ENCODE data around the gene MLLT6. TPM values are rescaled to one million over a fixed set of nuclear protein-coding genes. Genes with fewer than 3 reads are reported as not detected.
A peak's percentile ranks its signal among the peaks of the same experiment; 100 is the strongest.

Gene MLLT6
- total RNA-seq, 1 donor from 2014 or later, result 192 TPM

DNA sequence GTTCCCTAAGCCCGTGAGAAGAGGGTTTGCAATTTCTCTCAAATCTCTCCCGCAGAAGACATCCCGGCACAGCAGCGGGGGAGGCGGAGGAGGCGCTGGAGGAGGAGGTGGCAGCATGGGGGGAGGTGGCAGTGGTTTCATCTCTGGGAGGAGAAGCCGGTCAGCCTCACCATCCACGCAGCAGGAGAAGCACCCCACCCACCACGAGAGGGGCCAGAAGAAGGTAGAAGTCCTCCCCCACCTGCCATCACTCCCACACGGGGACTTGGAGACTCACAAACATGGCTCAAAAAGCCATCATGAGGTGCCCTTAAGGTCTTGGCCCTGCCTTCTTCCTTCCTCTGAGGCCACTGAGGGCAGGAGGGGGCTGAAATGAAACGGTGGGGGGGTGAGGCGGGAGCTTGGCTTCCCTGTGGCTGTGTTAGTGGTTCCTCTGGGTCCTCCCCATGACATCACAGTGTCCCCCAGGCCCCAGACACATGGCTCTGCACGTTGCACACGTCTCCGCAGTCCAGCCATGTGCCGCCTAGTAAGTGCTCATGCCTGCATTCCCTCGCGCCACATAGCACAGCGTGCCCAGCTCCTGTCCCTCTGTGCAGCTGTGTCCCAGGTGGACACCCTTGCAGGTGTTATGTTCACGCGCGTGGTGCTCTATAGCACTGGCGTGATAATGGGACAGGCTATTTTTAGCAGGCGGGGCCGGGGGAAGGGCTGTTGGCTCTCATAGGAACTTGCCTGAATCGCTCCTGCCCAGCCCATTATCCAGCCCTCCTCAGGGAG lies 6.9 kb downstream of the MLLT6 start:
- H3K36me3 Mint-ChIP-seq (ENCODE audit: low read depth), result peaks cover 87% of the 10 kb centered on the region
- POLR2A ChIA-PET, result interaction anchor here (0.6 kb wide), 1 partner anchor 35 kb away, joined by 5 read pairs; no protein-coding TSS in a partner anchor
- TF ChIP-seq, protein P1, sequence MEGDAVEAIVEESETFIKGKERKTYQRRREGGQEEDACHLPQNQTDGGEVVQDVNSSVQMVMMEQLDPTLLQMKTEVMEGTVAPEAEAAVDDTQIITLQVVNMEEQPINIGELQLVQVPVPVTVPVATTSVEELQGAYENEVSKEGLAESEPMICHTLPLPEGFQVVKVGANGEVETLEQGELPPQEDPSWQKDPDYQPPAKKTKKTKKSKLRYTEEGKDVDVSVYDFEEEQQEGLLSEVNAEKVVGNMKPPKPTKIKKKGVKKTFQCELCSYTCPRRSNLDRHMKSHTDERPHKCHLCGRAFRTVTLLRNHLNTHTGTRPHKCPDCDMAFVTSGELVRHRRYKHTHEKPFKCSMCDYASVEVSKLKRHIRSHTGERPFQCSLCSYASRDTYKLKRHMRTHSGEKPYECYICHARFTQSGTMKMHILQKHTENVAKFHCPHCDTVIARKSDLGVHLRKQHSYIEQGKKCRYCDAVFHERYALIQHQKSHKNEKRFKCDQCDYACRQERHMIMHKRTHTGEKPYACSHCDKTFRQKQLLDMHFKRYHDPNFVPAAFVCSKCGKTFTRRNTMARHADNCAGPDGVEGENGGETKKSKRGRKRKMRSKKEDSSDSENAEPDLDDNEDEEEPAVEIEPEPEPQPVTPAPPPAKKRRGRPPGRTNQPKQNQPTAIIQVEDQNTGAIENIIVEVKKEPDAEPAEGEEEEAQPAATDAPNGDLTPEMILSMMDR (IDR thresholded peaks at IDR 0.05), result no peak
- no peaks in the 10 kb centered on the region for H3K9me3 Mint-ChIP-seq
- intact Hi-C loops (cut with micrococcal nuclease), result no loop called here
- peaks cover 23% of the 10 kb centered on the region for H3K4me1 Mint-ChIP-seq
- H3K4me3 Mint-ChIP-seq, result no peak overlapping the region
- DNase-seq, result no peak
- H3K27ac Mint-ChIP-seq, result no peak overlapping the region
- CTCF ChIA-PET, result no interaction called here
- H3K27me3 Mint-ChIP-seq, result no peaks in the 10 kb centered on the region
- no peak for ATAC-seq (ENCODE audit: low read depth)

DNA sequence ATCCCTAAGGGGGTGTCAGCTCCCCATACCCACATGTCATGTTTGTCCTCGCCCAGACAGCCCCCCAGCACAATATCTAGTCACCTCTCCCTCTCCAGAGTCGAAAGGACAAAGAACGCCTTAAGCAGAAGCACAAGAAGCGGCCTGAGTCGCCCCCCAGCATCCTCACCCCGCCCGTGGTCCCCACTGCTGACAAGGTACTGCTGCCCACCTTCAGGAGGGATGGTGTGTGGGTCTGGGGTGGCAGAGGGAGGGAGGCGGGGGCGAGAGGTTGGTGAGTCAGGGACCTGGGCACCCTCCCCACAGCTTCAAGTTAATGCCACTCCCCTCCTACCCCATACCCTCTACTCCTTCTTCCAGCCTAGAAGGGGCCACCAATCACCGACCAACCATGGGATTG lies 7.5 kb downstream of the MLLT6 start:
- peaks cover 17% of the 10 kb centered on the region for H3K4me1 Mint-ChIP-seq
- no peaks in the 10 kb centered on the region for H3K27me3 Mint-ChIP-seq
- H3K27ac Mint-ChIP-seq, result no peak overlapping the region
- POLR2A ChIA-PET, result interaction anchor here (0.6 kb wide), 1 partner anchor 35 kb away, joined by 5 read pairs; no protein-coding TSS in a partner anchor
- intact Hi-C loops (cut with micrococcal nuclease), result no loop called here
- CTCF ChIA-PET, result no interaction called here
- H3K4me3 Mint-ChIP-seq, result no peak overlapping the region
- ATAC-seq (ENCODE audit: low read depth) (no peak), DNase-seq (no peak)
- no peaks in the 10 kb centered on the region for H3K9me3 Mint-ChIP-seq
- H3K36me3 Mint-ChIP-seq (ENCODE audit: low read depth), result peaks cover 89% of the 10 kb centered on the region
- TF ChIP-seq, protein P1 (IDR thresholded peaks at IDR 0.05), result no peak

GRCh38 chr17:38713456-38714075 lies 8.5 kb downstream of the MLLT6 start:
- Mint-ChIP-seq H3K27me3 (no peaks in the 10 kb centered on the region), H3K9me3 (no peaks in the 10 kb centered on the region), H3K4me3 (no peak overlapping the region), H3K36me3 (ENCODE audit: low read depth) (peaks cover 89% of the 10 kb centered on the region), H3K27ac (no peak overlapping the region), H3K4me1 (peaks cover 11% of the 10 kb centered on the region)
- ATAC-seq (ENCODE audit: low read depth), result no peak
- no peak for DNase-seq
- ChIA-PET CTCF (no interaction called here), POLR2A (interaction anchor here (1.1 kb wide), 1 partner anchor 15 kb away, joined by 3 read pairs; no protein-coding TSS in a partner anchor)
- TF ChIP-seq, protein P1 (IDR thresholded peaks at IDR 0.05), result no peak
- intact Hi-C loops (cut with micrococcal nuclease), result no loop called here

GRCh38 chr17:38715216-38715943 lies 10.3 kb downstream of the MLLT6 start:
- no peak for DNase-seq
- Mint-ChIP-seq H3K27ac (peak overlapping the region; percentile 52), H3K36me3 (ENCODE audit: low read depth) (peaks cover 85% of the 10 kb centered on the region), H3K27me3 (no peaks in the 10 kb centered on the region), H3K9me3 (no peaks in the 10 kb centered on the region), H3K4me3 (no peak overlapping the region), H3K4me1 (peaks cover 10% of the 10 kb centered on the region)
- intact Hi-C loops (cut with micrococcal nuclease), result no loop called here
- CTCF ChIA-PET, result interaction anchor here (2.1 kb wide), 1 partner anchor 39 kb away, joined by 6 read pairs; no protein-coding TSS in a partner anchor
- TF ChIP-seq, protein P1 (IDR thresholded peaks at IDR 0.05), result no peak
- ATAC-seq (ENCODE audit: low read depth), result no peak
- POLR2A ChIA-PET, result interaction anchor here (0.8 to 1.8 kb wide), 3 partner anchors 9 to 29 kb away, joined by 3 to 4 read pairs (median 3); no protein-coding TSS in a partner anchor

Data from activated B cell treated with CpG ODN at 0.5 μM for 24 hours (primary cell).